Measurements from ENCODE around the gene RDH12.

The RDH12 gene

DNA sequence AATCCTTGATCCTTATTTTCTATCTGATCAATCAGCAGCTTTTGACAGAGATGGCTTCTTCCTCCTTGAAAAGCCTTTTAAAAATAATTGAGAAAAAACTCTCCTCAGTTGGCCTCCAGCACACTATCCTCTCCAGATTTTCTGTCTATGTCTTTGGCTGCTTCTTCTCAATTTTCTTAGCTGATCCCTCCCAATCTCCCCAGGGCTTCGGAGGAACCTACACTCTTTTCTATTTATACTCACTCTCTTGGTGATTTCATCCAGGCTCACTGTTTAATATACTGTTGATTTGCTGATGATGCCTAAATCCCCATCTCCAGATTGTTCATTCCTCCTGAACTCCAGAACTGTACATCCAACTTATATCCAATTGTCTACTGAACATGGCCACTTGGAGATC, 54.8 kb downstream of the RDH12 start:
- DNase-seq = no peak

DNA sequence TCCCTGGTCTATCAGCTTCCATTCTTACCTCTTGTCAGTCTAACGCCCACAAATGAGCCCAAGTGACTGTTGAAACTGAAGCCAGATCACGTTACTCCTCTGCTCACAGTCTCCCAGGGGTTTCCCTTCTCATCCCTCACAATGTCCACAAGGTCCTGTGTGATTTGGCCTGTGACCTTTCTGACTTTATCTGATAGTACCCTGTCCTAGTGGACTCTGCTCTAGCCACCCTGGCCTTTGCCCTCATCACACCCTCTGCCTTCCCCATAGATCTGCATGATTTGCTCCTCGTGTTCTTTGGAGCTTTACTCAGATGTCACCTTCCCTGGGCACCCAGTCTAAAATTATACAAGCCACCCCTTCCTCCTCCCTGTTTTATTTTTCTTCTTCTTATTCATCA, 55.5 kb downstream of the RDH12 start:
- DNase-seq = no peak

DNA sequence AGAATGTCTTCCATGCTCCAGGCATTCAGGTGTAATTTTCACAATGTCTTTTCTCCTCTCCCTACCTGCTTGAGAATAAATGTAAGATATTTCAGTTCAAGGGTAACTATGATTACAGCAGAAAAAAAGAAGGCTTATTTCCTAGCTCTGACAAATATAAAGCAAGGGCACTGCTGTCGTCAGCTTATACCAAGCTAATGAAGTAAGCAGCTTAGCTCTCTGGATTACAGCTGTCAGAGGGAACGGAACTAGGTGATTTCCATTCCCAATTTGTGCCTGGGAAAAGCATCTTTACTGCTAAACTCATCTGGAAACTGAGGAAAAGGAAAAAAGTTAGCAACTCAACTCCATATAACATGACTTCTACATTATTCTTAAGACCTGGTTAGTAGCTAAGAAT, 58.2 kb downstream of the RDH12 start:
- no peak for DNase-seq

DNA sequence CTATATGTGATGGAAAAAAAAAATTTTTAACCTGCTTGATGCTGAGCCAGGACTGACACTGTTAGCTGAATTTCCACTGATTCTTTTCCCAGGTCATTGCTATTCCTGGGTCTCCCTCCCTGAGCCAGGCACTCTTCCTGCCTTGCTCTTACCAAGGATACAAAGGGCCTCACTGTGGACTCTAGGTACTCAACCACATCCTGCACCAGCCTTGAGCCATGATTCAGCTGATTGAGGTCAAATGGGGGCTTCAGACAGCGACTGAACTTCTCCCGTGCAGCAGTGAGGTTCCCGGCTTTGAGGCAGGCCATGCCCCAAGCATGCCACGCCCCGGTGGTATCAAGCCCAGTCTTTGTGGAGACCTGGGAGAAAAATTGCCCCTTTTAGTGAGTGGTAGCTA, 60.4 kb downstream of the RDH12 start:
- DNase-seq = no peak

DNA sequence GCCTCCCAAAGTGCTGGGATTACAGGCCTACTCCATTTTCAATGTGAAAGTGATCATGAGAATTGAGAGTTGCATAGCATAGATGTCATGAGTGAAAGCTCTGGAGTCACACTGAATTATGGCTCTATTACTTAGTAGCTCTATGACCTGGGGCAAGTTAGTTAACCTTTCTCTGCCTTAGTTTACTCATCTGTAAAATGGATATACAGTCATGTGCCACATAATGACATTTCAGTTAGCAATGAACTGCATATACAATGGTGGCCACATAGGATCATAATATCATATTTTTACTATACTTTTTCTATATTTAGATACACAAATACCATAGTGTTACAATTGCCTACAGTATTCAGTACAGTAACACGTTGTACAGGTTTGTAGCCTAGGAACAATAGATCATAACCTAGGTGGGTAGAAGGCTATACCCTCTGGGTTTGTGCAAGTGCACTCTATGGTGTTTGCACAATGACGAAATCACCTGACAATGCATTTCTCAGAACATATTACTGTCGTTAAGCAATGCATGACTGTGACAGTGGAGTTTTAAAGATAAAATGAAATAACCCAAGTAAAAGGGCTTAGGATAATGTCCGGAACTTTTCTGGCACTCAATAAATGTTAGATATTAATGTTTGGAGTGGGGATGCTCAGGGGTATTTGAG, 61.6 kb downstream of the RDH12 start:
- DNase-seq = no peak

DNA sequence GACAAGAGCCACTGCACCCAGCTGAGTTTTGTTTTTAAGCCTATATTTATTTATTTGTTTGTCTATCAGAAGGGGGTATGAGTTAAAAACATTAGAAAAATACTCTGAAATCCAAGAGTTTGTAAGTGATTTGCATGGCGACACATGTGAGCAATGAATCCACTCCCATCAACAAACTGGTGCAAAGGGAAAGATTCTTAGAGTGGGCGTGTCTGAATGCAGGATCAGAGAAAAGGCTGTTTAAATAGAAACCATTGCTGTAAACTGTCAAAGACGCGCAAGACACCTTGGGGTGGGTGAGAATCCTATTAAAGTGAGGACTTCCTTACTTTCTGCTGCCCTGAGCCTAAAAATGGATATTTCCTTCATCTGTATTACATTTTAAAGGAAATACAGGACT, 62.8 kb downstream of the RDH12 start:
- no peak for DNase-seq

DNA sequence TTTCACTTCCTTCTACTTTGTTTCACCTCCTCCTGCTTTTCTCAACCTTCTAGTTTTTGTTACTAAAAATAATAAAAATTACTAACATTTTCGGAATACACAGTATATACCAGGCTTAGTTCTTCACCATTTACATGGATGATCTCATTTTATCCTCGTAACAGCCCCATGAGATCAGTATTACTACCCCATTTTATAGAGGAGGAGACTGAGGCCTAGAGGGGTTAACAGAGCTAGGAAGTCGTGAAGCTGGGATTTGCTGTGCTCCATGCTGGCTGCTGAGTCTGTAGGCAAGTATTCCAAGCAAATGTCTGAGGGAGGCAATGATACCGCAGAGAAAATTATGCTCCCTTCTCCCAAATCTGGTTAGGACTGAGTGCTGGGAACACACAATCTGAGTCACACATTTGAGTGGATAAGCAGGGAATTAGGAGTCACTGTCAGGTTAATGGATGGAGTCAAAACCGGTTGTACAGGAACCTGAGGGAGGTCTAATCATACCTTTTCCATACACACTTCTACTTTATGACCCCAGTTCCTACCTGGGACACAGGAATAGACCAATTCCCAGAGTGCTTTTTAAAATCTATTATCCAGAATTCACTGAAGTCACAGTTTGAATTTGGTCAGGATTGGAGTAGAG, 63.6 kb downstream of the RDH12 start:
- no peak for DNase-seq

DNA sequence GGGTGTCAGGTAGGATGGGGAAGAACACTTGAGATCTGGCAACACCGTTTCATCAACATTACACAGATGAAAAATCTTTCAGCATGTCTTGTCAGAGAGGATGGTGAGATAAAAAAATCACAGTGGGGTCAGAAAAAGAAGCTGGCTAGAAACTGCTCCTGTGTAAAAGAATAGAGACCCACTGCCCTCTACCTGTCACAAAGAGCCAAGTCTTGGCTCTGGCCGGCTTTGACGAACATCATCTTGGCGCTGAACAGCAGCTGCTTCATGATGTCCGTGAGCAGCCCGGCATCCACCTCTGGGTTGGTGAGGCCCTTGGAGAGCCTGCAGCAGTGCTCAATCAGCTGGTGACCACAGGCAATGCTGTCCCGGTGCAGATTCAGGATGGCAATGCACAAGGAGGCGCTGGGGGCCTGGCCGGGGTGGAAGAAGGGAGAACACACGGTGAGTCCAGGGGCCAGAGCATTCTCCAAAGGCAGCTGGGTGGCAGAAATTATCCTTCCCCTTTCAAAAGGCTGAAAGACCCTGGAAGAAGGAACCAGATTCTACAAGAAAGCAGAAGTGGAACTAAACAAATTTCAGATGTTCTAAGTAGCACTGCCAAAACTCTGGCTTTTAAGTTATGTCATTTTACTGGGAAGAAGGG, 64.5 kb downstream of the RDH12 start:
- DNase-seq = no peak

DNA sequence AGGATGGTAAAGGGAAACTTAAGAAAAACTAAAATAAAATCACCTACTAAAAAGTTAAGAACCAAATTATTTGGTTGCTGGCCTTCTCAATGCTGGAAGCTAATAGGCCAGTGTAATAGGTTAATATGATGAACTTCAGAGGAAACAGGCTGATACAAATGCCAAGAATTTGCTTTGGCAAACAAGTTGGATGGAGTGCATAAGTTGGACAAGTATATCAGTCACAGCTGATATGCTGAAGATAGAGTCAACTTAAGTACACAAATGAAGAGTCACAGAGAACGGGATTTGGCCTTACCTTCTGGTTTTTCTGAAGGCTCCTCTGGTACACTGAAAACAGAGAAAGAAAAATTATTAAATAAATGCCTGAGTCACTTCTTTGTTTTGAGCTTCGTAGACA, 66.5 kb downstream of the RDH12 start:
- DNase-seq = no peak

DNA sequence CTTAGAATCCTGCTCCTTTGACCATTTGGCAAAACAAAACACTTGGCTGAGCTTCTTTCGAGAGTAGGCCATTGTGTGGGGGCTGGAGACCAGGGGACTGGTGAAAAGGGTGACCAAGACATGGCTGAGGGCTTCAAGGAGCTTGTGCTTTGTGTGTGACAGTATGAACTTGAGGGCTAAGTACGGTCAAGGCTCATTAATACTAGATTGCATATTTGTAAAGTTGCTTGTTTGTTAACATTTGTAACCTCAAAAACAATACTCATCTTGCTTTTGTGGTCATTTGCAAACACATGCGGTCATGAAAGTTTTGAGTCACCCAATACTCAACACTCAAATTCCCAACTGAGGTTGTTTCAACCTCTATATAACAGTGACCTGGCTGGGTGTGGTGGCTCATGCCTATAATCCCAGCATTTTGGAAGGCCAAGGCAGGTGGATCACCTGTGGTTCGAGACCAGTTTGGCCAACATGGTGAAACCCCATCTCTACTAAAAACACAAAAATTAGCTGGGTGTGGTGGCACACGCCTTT, 72.2 kb downstream of the RDH12 start:
- DNase-seq = no peak

DNA sequence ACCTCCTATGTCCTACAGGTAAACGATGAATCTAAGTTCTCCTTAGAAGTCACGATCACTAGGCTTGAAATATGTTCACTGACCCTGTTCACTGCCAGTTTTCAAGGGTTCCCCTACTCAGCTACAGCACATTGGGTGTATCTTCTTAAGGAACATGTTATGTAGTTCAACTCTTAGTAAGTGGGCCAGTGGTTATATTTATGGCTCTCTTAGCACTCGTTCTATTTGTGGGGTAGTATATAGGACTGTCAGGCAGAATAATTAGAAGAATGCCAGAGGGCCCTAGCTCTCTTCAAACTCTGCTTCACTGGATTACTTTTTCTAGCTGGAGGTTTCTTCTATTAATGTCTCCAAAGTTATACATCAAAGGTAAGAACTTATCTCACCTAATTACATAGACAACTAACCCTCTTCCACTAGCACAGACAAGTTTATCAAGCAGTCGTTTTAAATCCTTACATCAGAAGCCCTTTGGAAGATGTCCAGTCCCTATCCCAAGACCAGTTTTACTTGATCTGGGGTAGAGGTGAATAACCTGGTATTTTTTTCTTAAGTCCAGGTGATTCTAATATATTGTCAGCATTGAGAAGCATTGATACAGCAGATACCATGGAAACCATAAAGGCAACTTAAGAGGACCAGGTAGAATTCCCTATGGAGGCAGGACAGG, 75.1 kb downstream of the RDH12 start:
- DNase-seq = no peak

DNA sequence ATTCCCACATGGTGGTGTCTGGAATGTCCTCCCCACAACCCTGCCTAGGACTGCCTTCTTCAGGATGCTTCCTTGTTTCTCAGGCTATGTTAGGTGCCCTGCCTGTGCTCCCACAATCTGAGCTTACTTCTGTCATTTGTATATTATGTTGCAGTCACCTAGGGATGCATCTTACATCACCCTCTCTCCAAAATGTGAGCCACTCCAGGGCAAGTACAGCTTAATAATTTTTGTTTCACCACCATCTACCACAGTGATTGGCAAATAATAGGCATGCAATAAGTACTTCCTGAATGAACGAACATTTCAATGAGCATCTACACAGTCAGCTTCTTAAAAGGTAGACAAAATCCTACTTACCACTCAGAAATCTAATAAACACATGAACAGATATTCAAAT, 77.1 kb downstream of the RDH12 start:
- DNase-seq = no peak

DNA sequence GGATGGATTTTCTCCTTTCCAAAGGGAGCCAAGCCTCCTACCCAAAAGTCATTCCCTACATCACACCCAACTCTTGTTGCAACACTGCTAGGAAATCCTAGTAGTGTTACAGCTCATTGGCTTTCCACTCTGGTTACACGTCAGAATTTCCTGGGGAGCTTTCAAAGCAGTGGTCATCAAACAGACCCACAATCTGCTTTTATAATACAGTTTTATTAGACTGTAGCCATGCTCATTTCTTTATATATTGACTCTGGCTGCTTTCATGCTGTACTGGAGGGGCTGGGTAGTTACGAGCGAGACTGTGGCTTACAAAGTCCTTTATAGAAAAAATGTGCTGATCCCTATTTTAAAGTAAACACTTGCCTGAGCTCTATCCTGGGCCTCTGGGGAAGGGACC, 80.4 kb downstream of the RDH12 start:
- DNase-seq = no peak

Data from activated CD4-positive, alpha-beta T cell treated with anti-CD3 and anti-CD28 coated beads, Interleukin-2, amount 50 U/mL, for 1 hour (primary cell).